GM15510 (cell line): ENCODE measurements around the gene SPTBN4.

ENCODE experiments used
- POLR2A ChIP-seq: IDR thresholded peaks from 3 replicates; pipeline ENCODE4 v1.6.1; 2011; ENCODE audit warnings: borderline replicate concordance; ENCODE audit not compliant: insufficient read length; ENCODE audit errors: extremely low read depth

Gene SPTBN4

DNA sequence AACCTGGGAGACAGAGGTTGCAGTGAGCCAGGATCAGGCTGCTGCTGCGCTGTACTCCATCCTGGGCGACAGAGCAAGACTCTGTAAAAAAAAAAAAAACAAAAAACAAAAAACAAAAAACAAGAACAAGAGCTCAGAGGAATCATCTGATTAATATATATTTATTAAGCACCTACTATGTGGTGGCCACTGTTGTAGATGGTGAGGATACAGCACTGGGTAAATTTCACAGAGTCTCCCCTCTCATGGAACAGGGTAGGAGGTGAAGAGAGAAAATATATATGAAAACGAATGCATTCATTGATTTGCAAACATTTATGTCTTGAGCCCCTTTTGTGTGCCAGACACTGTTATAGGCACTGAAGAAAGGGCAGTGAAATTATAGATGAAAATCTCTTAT, 35.1 kb upstream of the SPTBN4 start:
- no peak for TF ChIP-seq POLR2A

DNA sequence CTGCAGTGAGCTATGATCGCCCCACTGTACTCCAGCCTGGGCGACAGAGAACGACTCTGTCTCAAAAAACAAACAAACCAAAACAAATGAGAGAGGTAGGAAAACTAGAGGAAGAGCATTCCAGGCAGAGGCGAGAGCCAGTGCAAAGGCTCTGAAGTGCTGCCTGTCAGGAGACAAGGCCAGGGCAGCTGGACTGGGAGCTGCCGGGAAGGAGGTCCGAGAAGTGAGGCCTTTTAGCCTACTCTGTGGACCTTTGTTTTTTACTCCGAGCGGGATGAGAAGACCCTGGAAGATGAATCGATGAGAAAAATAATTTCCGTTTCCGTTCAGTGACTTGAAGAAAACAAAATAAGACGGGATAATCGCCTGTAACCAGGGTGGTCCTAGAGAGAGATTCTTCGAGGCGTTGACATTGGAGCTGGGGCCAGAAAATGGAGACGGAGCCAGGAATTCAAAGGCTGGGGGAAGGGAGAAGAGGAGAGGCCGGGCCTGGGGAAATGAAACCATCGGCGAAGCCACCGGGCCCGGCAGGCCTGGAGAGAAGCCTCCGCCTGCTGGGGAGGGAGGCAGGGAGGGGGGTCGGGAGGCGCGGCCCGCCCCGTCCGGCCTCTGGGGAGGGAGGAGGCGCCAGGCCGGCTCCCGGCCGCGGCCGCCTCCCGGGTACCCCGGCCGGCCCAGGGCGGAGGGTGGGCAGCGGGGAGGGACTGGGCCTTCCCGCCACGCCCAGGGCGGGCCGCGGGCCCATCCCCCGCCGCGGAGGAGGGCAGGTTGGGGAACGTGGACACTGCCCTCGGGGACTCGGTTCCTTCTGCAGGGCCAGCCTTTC, 33.2 kb upstream of the SPTBN4 start:
- TF ChIP-seq POLR2A: peak; percentile 47

DNA sequence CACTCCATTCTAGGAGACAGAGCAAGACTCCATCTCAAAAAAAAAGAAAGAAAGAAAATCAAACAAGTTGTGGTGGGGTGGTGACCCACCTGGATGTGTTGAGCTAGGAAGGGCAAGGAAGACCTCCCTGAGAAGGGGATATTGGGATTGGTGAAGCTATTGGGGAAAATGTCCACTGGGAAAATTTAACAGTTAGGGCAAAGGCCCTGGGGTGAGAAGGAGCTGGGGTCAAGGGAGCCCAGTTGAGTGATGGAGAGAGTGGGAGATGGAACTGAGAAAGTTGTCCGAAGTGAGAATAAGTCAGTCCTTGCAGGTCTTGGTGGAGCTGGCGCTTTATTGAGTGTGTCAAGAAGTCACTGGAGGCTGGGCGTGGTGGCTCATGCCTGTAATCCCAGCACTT, 28.5 kb upstream of the SPTBN4 start:
- TF ChIP-seq POLR2A: no peak

DNA sequence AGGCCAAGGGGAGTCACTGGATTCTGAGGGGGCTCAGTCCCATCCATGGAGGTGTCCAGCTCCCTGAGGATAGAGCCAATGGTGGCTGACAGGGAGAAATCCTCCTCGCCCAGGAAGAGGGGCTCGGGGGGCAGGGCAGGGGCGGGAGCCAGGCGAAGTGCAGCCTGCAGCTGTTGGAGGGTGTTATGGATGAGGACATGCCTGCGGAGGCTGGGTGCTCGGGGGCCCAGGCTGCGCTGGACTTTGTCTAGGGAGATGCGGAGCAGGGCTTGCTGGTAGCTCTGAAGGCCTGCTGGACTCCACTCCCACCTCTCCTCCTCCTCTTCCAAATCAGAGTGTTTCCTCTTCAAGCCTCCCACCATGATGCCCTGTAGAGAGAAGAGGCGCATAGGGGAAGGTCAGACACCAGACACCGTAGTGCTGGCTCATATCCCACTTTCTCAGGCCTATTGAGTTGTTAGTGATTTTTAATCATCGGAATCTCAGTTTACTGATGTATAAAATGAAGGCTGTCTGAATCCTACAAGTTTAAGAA, 25.0 kb upstream of the SPTBN4 start:
- TF ChIP-seq POLR2A: no peak

DNA sequence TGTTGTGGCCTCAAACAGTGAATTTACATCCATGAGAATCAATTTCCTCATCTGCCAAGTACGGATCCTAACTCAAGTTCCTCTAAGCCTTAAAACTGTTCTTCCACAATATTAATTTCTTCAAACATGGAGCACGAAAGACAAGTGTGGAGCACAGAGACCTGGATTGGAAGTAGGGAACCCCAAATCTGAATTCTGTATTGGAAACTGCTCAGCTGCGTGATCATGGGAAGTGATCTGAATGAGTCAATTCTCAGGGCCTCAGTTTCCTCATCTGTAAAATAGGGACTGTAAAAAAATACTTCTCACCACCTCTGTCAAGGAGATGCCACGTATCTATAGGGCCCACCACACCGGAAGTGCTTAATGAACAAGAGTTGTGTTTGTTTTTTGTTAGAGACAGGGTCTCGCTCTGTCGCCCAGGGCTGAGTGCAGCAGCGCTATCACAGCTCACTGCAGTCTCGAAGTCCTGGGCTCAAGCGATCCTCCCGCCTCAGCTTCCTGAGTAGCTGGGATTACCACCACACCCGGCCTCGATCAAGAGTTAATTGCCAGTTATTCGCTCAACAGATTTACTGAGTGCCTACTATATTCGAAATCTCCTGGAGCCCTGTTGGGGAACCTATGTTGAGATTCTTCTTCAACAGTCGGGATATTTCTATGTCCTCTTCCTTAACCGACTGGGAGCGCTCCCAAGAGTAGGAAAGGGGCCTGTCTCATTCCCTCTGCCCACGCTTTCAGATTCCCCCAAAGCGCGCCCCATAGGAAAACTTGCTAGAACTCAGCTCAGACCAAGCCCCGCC, 24.3 kb upstream of the SPTBN4 start:
- TF ChIP-seq POLR2A: no peak

DNA sequence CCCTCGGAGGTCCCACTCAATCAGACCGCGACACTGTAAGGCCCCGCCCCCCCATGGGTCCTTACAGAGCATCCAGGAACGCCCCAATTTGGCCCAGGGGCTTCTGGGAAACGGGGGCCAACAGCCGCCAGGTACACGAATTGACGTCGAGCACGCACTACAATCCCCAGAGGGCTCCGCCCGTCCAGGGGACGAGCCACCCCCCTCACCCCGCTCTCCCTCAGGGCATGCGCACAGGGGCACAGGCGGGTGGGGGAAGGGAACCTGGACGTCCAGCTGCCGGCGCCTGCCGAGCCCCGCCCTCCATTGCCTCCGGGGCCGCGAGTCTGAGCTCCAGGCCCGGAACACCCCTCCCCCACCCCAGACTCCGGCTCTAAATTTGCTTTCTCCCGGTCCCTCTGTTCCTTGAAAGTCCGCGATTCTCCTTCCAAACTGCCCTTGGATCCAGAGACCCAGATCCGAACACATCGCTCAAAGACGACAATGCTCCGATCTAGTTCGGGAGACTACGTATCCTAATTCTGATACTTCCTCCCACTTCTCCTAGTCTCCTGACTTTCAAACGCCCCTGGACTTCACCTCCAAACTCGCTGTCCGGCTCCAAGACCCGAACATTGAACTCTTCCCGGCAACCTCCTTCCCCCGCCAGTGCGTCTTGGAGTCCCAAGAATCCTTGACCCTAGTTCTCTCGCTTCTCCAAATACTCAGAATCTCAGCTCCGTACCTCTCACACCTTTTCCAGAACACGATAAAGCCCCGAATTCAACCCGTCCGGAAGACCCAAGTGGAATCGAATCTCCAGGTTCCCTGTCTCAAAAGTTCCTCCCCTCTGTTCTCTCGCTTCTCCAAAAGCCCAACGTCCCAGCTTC, 23.4 kb upstream of the SPTBN4 start:
- peak; percentile 48 for TF ChIP-seq POLR2A

DNA sequence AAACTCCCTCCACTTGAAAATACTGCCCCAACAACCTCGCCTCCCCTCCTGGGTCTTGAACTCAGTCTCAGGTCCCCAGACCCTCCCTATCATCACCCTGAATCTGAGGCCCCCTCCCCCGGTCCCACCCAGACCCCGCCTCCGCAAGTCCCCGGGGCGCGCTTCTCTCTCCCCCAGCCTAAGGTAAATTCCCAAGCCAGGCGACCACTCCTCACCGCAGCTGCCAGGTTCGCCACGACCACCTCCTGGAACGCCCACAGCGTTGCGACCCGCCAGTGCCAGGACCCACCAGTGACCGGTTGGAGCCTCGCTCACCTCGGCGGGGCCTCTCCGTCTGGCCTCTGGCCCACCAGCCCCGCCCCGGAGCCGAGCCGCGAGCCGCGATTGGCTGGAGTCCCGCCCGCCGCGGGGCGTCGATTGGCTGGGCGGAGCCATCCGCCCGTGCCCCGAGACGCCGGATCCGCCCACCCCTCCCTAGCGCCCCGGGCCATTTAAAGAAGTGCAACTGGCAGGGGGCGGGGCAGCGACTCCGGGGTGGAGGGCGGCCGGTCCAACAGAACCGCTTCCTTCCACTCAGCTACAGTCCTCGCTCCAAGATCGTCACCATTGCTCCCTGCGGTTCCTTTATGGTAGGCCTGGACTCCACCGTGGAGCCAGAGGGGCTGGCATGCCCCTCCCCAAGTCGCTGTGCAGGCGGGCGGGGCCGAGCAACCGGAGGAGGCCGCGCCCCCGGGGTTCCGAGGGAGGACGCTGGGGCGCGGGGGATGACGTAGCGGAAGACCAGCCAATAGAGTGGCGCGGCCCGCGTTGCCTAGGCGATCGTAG, 22.6 kb upstream of the SPTBN4 start, which contains the start of gene SERTAD3:
TSS of gene SERTAD3 (minus strand) at position 336 of the 825 bp plus-strand sequence. CDS start 2,255 bp downstream, outside the sequence.
- TF ChIP-seq POLR2A: peak; percentile 91

DNA sequence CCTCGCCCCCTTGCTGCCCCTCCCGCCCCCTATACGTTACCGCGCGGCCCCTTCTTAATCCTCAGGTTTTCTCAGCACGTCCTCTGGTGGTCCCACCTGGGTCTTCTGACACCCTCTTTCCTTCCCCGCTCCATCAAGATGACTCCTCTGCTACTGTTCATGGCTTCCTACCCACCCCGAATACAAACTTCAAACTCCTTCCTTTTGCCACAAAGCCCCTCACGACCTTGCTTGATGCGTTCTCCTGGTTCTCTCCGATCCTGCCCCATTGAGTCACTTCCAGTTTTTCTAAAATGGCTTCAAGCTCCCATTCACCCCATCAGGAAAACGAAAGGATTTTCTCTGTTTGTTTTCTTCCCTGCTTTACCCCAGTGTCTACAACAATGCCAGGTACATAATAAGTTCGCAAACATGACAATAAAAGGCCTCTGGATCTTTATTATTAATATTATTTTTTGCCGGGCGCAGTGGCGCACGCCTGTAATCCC, 21.9 kb upstream of the SPTBN4 start:
- no peak for TF ChIP-seq POLR2A

DNA sequence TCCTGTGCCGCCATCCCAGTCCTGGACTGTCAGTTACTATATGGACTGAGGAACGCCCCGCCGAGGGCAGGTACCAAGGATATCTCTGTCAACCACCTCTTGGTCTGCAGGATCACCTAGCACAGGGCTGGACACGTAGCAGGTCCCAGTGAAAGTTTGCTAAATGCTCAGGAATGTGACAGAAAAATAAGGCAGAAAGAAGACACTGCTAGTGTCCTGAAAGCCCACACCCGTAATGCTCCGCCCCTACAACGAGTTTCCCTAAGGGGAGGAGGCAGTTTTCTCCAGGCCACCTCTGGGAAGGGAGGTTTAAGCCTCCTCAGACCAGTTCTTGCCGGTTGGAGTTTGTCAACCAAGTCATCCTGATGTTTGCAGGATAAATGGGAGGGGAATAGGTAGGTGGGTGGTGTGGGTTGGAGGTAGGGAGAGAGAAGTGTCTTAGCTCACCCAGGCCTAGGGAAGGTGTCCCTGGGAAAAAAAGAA, 21.0 kb upstream of the SPTBN4 start:
- TF ChIP-seq POLR2A: no peak

DNA sequence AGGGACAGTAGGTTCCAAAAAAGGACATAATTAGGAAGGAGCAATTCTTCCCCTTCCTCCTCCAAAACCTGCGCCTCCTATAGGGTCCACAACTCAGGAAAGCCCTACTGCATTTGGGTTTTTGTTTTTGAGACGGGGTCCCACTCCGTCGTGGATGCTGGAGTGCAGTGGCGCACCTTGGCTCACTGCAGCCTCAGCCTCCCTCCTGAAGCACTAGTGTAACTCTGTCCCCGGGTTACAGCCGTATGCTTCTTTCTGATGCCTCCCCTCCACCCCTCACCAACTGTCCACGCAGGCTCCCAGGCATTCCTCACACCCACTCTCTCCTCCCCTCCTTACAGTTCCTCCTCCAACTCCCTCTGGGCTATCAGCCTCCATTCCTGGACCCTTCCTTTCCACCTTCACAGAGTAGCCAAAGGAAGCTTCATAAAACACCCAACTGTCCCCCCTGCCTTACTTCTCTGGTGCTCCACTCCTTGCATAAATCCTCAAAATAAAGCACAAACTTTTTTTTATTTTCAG, 20.5 kb upstream of the SPTBN4 start:
- no peak for TF ChIP-seq POLR2A

DNA sequence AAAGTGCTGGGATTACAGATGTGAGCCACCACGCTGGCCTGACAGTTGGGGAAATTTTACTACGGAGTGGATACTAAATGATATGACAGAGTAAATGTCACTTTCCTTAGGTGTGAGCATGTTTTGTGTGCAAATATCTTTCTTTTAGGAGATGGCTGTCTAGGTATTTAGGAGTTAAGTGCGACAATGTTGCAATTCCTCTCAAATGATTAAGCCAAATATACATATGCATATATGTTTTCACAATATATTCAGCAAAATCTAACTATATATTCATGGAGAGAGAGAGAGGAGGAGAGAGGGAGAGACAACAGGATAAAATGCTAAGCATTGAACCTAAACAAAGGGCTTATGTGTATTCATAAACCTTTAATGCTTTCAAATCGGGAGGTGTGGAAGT, 17.3 kb upstream of the SPTBN4 start:
- TF ChIP-seq POLR2A: no peak

DNA sequence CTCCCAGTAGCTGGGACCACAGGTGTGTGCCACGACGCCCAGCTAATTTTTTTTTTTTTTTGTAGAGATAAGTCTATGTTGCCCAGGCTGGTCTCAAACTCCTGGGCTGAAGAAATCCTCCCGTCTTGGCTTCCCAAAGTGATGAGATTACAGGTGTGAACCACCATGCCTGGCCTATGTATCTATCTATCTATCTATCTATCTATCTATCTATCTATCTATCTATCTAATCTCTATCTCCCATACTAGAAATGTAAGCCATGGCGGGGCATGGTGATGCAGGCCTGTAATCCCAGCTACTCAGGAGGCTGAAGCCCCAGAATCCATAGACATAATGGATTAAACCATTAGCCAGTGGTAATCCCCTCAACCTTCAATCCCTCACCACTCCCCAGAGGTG, 16.1 kb upstream of the SPTBN4 start:
- TF ChIP-seq POLR2A: no peak

DNA sequence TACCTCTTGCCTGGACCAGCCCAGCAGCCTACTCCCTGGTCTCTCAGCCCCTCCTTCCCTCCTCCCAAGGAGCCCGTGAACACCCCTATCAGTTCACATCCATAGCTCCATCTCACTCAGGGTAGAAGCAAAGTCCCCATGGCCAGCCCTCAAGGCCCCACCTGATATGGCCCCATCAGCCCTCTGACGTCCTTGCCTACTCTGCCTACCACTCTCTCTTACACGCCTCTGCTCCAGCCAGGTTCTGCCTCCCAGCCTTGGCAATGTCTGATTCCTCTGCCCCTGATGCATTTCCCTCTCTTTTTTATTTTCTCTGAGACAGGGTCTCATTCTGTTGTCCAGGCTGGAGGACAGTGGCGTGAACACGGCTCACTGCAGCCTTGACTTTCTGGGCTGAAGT, 14.8 kb upstream of the SPTBN4 start:
- no peak for TF ChIP-seq POLR2A
